ENCODE measurements around the gene BLNK.

DNA sequence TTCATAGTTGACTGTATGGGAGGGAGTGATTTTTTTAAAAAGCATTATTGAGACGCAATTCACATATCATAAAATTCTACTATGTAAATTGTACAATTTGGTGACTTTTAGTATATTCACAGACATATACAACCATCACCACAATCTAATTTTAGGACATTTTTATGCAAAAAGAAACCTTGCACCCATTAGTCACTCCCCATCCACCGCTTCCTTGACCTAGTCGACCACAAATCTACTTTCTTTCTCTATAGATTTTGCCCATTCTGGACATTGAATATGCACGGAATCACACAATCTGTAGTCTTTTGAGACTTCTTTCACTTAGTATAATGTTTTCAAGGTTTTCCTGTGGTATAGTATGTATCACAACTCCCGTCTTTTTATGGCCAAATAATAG is 54.6 kb downstream of the BLNK start:
- no peak for TF ChIP-seq POLR2AphosphoS5 (IDR thresholded peaks at IDR 0.05; ENCODE audit: low read depth, low read length)
- no peak for TF ChIP-seq CTCF (IDR thresholded peaks at IDR 0.05)
- no peak for TF ChIP-seq FOXJ3 (CRISPR knock-in tag; IDR thresholded peaks at IDR 0.05)
- no peak for TF ChIP-seq TCF12 (IDR thresholded peaks at IDR 0.05)
- TF ChIP-seq MEF2A (IDR thresholded peaks at IDR 0.05; ENCODE audit: borderline replicate concordance, low read depth) = no peak
- TF ChIP-seq, protein P1, sequence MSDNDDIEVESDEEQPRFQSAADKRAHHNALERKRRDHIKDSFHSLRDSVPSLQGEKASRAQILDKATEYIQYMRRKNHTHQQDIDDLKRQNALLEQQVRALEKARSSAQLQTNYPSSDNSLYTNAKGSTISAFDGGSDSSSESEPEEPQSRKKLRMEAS (IDR thresholded peaks at IDR 0.05; ENCODE audit: low read depth) = no peak
- no peak for TF ChIP-seq CHD2 (IDR thresholded peaks at IDR 0.05; ENCODE audit: low read length, partially characterized antibody)
- no peak for TF ChIP-seq TEAD4 (IDR thresholded peaks at IDR 0.05; ENCODE audit: borderline replicate concordance, insufficient read depth)
- TF ChIP-seq, protein P2, sequence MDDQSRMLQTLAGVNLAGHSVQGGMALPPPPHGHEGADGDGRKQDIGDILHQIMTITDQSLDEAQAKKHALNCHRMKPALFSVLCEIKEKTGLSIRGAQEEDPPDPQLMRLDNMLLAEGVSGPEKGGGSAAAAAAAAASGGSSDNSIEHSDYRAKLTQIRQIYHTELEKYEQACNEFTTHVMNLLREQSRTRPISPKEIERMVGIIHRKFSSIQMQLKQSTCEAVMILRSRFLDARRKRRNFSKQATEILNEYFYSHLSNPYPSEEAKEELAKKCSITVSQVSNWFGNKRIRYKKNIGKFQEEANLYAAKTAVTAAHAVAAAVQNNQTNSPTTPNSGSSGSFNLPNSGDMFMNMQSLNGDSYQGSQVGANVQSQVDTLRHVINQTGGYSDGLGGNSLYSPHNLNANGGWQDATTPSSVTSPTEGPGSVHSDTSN (IDR thresholded peaks at IDR 0.05) = no peak
- no peak for TF ChIP-seq USF2 (IDR thresholded peaks at IDR 0.05; ENCODE audit: borderline replicate concordance, low read depth, low read length)
- no peak for TF ChIP-seq JUND (IDR thresholded peaks at IDR 0.05)
- no peak for TF ChIP-seq FOXM1 (IDR thresholded peaks at IDR 0.05; ENCODE audit: low read depth)
- no peak for TF ChIP-seq RCOR1 (IDR thresholded peaks at IDR 0.05; ENCODE audit: low read length)

Measured in SK-N-SH (cell line).